Mesangial cell (primary cell): Measurements from ENCODE around the gene PIGB. TPM values are rescaled to one million over a fixed set of nuclear protein-coding genes. Genes with fewer than 3 reads are reported as not detected.

ENCODE experiments used
- total RNA-seq: library from RNA; depleted of rRNA; stranded (reverse); fragments of >200 nt; gene quantifications from 2 replicates; pipeline ENCODE4 v1.2.3, GENCODE V29; 2015

Gene PIGB
- total RNA-seq: 7.2 and 8.9 TPM in 2 replicates

GRCh38 chr15:55318588-55319494, at the start of gene PIGB, which contains the start of gene PIGBOS1:
Gene PIGB (plus strand): TSS chr15:55319222. CDS start chr15:55319251, 29 bp downstream.
Gene PIGBOS1 (minus strand): TSS chr15:55319123. CDS start chr15:55317792, 1,331 bp downstream.

DNA sequence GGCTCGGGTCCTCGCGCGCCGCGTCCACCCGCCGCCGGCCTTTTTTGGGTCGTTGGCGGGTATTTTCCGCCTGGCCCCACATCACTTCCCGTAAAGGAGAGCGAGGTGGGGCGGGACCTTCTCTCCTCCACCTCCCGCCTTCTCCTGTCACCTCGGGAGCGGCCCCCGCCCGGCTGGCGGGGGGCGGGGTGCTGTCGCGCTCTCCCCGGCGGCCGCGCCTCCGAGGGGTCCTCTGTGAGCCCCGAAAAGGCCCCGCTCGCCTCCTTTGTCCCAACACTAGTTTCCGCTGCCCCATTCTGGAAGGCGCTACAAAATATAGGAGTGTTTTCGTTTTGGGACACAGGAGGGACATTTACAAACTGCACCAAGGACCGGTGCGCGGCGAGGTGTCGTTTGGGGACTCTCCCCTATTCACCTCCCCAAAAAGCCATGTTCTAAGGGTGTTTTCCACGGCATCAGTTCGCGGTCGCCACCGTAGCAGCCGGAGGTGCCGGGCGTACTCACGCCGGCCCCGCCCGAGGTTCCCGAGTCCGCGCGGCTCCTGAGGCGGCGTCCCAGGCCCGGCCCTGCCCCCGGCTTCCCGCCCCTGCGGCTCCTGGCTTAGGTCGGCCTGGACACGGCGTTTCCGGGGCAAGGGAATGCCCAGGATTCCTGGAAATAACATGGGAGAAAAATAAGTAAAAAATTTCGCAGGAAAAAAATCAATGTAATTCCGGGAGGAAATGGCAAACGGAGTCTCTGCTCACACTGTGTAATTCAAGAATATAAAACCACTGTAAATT, 29.1 kb upstream of the PIGB start, which contains the start of gene RAB27A:
Gene RAB27A, minus strand, starts transcription at position 68 of the 782 bp plus-strand sequence. CDS start 54,879 bp downstream, outside the sequence.

Other genes with a start within 250 kb of the PIGB start
- 38.2 and 43.2 TPM in 2 replicates for gene RSL24D1, start 122.3 kb upstream of the PIGB start, total RNA-seq
- 5.1 and 5.5 TPM in 2 replicates for gene RAB27A, start 29.4 kb upstream of the PIGB start, total RNA-seq
- gene PIGBOS1, start 99 bp upstream of the PIGB start, total RNA-seq: 8.7 and 11.2 TPM in 2 replicates
- gene CCPG1, start 89.1 kb downstream of the PIGB start, total RNA-seq: 15.8 and 25.4 TPM in 2 replicates
- 1.6 and 2.1 TPM in 2 replicates for gene PIERCE2, start 89.3 kb downstream of the PIGB start, total RNA-seq
- gene DNAAF4, start 189.0 kb downstream of the PIGB start, total RNA-seq: 1.8 and 2.0 TPM in 2 replicates